K562 (cell line): ENCODE measurements around the gene TMC1. TPM values are rescaled to one million over a fixed set of nuclear protein-coding genes. Genes with fewer than 3 reads are reported as not detected.

ENCODE experiments used
- ATAC-seq: fragments of 200-7000 bp; cut with Tn5 transposase; 3 replicates; pipeline ENCODE4 v1.9.1; 2020; ENCODE audit warnings: moderate library complexity
- BruUV-seq: library from RNA; stranded (reverse); fragments of 400-500 nt; replicated peaks from 2 replicates; lab custom pipeline; 2021; lab: Mats Ljungman, UMichigan
- CTCF ChIA-PET: fragments of 300-600 bp; formaldehyde crosslinking; extraction: SDS; loops from one replicate; lab custom pipeline; 2021; ENCODE audit warnings: low intra/inter-chr PET ratio; lab: Yijun Ruan, JAX
- POLR2A ChIA-PET: fragments of 300-600, 350-650 bp; sonication (Branson Sonifier 250); formaldehyde crosslinking; extraction: SDS; loops from one replicate; lab custom pipeline; 2021; ENCODE audit warnings: antibody characterized with exemption, inconsistent platforms; lab: Yijun Ruan, JAX
- DNase-seq, 4 experiments: peaks; one replicate each; pipeline versions ENCODE4 v3.0.0 to v3.0.0-alpha.2; 2011 to 2018; ENCODE audit warnings: low spot score in 3 of 4, mixed read lengths in 3 of 4; ENCODE audit errors: extremely low read depth in 1 of 4
- FAIRE-seq: peaks from 2 replicates; lab custom pipeline; 2011; peaks lifted over from hg19 to GRCh38; lab: Jason Lieb, UNC
- H2AFZ ChIP-seq: 2 replicates; pipeline ENCODE4 v1.6.0; 2011; ENCODE audit warnings: low read depth, low read length, control low read depth, inconsistent platforms
- H3K27ac ChIP-seq: fragments of 200-600 bp; 3 replicates; pipeline ENCODE4 v1.8.0; 2011; ENCODE audit warnings: low read depth, mild to moderate bottlenecking, control low read depth, inconsistent platforms, low read length, moderate library complexity, mixed read lengths; ENCODE audit errors: extremely low read depth
- H3K27me3 ChIP-seq, 2 experiments: fragments of 300-600 bp in 1 of 2; 2 replicates in 1 of 2; 3 replicates in 1 of 2; pipeline versions ENCODE4 v1.6.0 to v1.8.0; 2011; ENCODE audit warnings: inconsistent platforms in 2 of 2, low read length in 2 of 2, mild to moderate bottlenecking in 1 of 2, mixed read lengths in 1 of 2, moderate library complexity in 1 of 2; ENCODE audit not compliant: control insufficient read depth in 2 of 2, insufficient read depth in 2 of 2
- H3K36me3 ChIP-seq: fragments of 300-600 bp; 3 replicates; pipeline ENCODE4 v1.8.0; 2011; ENCODE audit warnings: mild to moderate bottlenecking, low read length, inconsistent platforms; ENCODE audit not compliant: control insufficient read depth, insufficient read depth
- H3K4me1 ChIP-seq, 2 experiments: fragments of 200-600 bp in 1 of 2; replicated peaks in 1 of 2; 2 replicates in 1 of 2; 3 replicates in 1 of 2; pipeline versions ENCODE4 v1.5.1 to v1.8.0; 2011; ENCODE audit warnings: inconsistent platforms in 2 of 2, low read length in 2 of 2, mild to moderate bottlenecking in 1 of 2, mixed read lengths in 1 of 2, moderate library complexity in 1 of 2; ENCODE audit not compliant: control insufficient read depth in 2 of 2, insufficient read depth in 2 of 2
- H3K4me2 ChIP-seq: 2 replicates; pipeline ENCODE4 v1.6.1; 2011; ENCODE audit warnings: low read length, control low read depth, inconsistent platforms, mixed read lengths; ENCODE audit not compliant: insufficient read depth
- H3K4me3 ChIP-seq: fragments of 200-600 bp; sonication (generic), shearing (Covaris generic); 2 replicates; pipeline ENCODE4 v1.5.1; 2016; ENCODE audit warnings: control low read depth, inconsistent platforms
- H3K79me2 ChIP-seq: fragments of 200-600 bp; 3 replicates; pipeline ENCODE4 v1.8.0; 2011; ENCODE audit warnings: low read length, inconsistent platforms; ENCODE audit not compliant: control insufficient read depth, insufficient read depth
- H3K9ac ChIP-seq, 2 experiments: 2 replicates each; pipeline versions ENCODE4 v1.6.0 to v1.6.1; 2011; ENCODE audit warnings: low read depth in 2 of 2, low read length in 2 of 2, control low read depth in 1 of 2, inconsistent platforms in 1 of 2, mild to moderate bottlenecking in 1 of 2, mixed read lengths in 1 of 2; ENCODE audit not compliant: insufficient read depth in 1 of 2
- H3K9me1 ChIP-seq: one replicate; pipeline ENCODE4 v1.6.0; 2011; ENCODE audit warnings: inconsistent platforms, mild to moderate bottlenecking, low read length, moderate library complexity; ENCODE audit not compliant: control insufficient read depth, insufficient read depth
- H3K9me3 ChIP-seq: replicated peaks from 2 replicates; pipeline ENCODE4 v1.5.1; 2011; ENCODE audit warnings: low read depth, low read length, inconsistent platforms; ENCODE audit not compliant: control insufficient read depth, insufficient read depth
- H4K20me1 ChIP-seq: replicated peaks from 2 replicates; pipeline ENCODE4 v1.6.1; 2011; ENCODE audit warnings: low read length, inconsistent platforms, mixed read lengths; ENCODE audit not compliant: control insufficient read depth, insufficient read depth
- BDP1 ChIP-seq: IDR thresholded peaks from 3 replicates; pipeline ENCODE4 v1.6.1; 2011; ENCODE audit not compliant: insufficient read length, insufficient read depth
- HMG20A ChIP-seq: fragments of 450-650 bp; formaldehyde crosslinking; conservative IDR thresholded peaks from 2 replicates; pipeline ENCODE4 v1.4.0; 2020; ENCODE audit warnings: mild to moderate bottlenecking, mixed read lengths
- NR1H2 ChIP-seq: sonication (generic); formaldehyde crosslinking; IDR thresholded peaks from 2 replicates; pipeline ENCODE4 v1.4.0; 2020; ENCODE audit warnings: mild to moderate bottlenecking, missing genetic modification reagents
- SNAPC5 ChIP-seq: fragments of 250-450 bp; sonication (Bioruptor Pico); IDR thresholded peaks from 2 replicates; pipeline ENCODE4 v1.8.0; 2021; ENCODE audit warnings: moderate library complexity, mild to moderate bottlenecking, inconsistent platforms
- SNRNP70 ChIP-seq: fragments of 200-400 bp; formaldehyde crosslinking; optimal IDR thresholded peaks from 2 replicates; pipeline ENCODE3; 2017; ENCODE audit warnings: low read depth, low read length
- STAT6 ChIP-seq: sonication (generic); formaldehyde crosslinking; IDR thresholded peaks from 2 replicates; pipeline ENCODE4 v1.8.1; 2023; ENCODE audit warnings: mild to moderate bottlenecking, missing genetic modification reagents
- U2AF1 ChIP-seq: fragments of 200-400 bp; formaldehyde crosslinking; optimal IDR thresholded peaks from 2 replicates; pipeline ENCODE3; 2017; ENCODE audit warnings: mild to moderate bottlenecking, low read depth, low read length, moderate library complexity
- WGBS: fragments of 100-300 bp; shearing (Covaris generic); methylation state at CpG from one replicate; pipeline ENCODE4 v1.1.6; 2016; ENCODE audit warnings: low coverage, mixed read lengths; ENCODE audit not compliant: insufficient coverage; ENCODE audit errors: missing lambda C conversion rate; 5-methylcytosine and 5-hydroxymethylcytosine counted together
- in situ Hi-C: fragments of 300-500 bp; cut with MboI; formaldehyde crosslinking; loops from 4 replicates; pipeline ENCODE4 v1.15.0; 2018; ENCODE audit warnings: inconsistent platforms, mixed read lengths
- intact Hi-C: fragments of 100-400 bp; cut with micrococcal nuclease; formaldehyde crosslinking; loops from 2 replicates; pipeline ENCODE4 v1.14.2; 2022
- polyA plus RNA-seq, 8 experiments: library from polyadenylated mRNA; depleted of rRNA in 4 of 8; stranded (reverse) in 5 of 8; unstranded in 3 of 8; fragments of >200 nt; fragmentation: Nextera tagmentation in 2 of 8; fragmentation: Illumina TruSeq in 1 of 8; extraction: Ambion mirVana in 2 of 8; extraction: Trizol in 1 of 8; gene quantifications; 2 replicates each; pipeline versions ENCODE4 v1.2.1 to v1.2.3, GENCODE V29; 2011 to 2014; ENCODE audit warnings: inconsistent platforms in 1 of 8, missing spikeins in 1 of 8
- total RNA-seq, 7 experiments: library from RNA; depleted of rRNA in 6 of 7; stranded (reverse); fragments of >200 nt in 6 of 7; fragmentation: Illumina TruSeq in 2 of 7; extraction: Trizol in 2 of 7; gene quantifications; 2 replicates each; pipeline versions ENCODE4 v1.2.1 to v1.2.3, GENCODE V29; 2011 to 2021; ENCODE audit warnings: low replicate concordance in 1 of 7

TMC1 gene
- total and polyA plus RNA-seq, 9 of the 15 experiments (the other 6 are each of a cell fraction or from before 2014, with no cell fraction given): 0.10 to 0.15 TPM; not detected in 7

- no peak for TF ChIP-seq STAT6
- no peak for TF ChIP-seq NR1H2
- no peak for TF ChIP-seq HMG20A (CRISPR knock-in tag)
- TF ChIP-seq BDP1: no peak
- no peak for TF ChIP-seq SNAPC5 (CRISPR knock-in tag)
- no peak for TF ChIP-seq U2AF1
- no peak for TF ChIP-seq SNRNP70
- no peaks in the 10 kb centered on the region for H3K4me1 ChIP-seq
- intact Hi-C loops: no loop called here
- H3K4me2 ChIP-seq: no peak overlapping the region
- in situ Hi-C loops: no loop called here
- no peaks in the 10 kb centered on the region for H3K79me2 ChIP-seq
- no peaks in the 10 kb centered on the region for H3K36me3 ChIP-seq
- no peaks in the 10 kb centered on the region for H3K27me3 ChIP-seq
- FAIRE-seq: no peak
- ATAC-seq: no peak
- BruUV-seq: no TSS peak
- H3K9me3 ChIP-seq: no peaks in the 10 kb centered on the region
- CTCF ChIA-PET: no interaction called here
- POLR2A ChIA-PET: no interaction called here
- H3K9me1 ChIP-seq: no peaks in the 10 kb centered on the region
- H3K4me3 ChIP-seq: no peak overlapping the region
- no peak overlapping the region for H2AFZ ChIP-seq
- no peak overlapping the region for H3K9ac ChIP-seq
- no peak overlapping the region for H3K27ac ChIP-seq
- WGBS: 0% methylated on average over 2 of the region's 2 CpGs
- no peaks in the 10 kb centered on the region for H4K20me1 ChIP-seq
- no peak for DNase-seq
Observed at GRCh38 chr9:72601615-72602014, 80.2 kb downstream of the TMC1 start.
